Activated naive CD8-positive, alpha-beta T cell (primary cell): ENCODE data around the gene HMCN1.

Experiments
- H3K27ac Mint-ChIP-seq: one replicate; pipeline ENCODE4 v1.8.0; 2021; ENCODE audit warnings: mixed read lengths
- H3K27me3 Mint-ChIP-seq: one replicate; pipeline ENCODE4 v1.8.0; 2021; ENCODE audit warnings: mixed read lengths
- H3K36me3 Mint-ChIP-seq: one replicate; pipeline ENCODE4 v1.8.0; 2021; ENCODE audit warnings: mixed read lengths
- H3K4me1 Mint-ChIP-seq: one replicate; pipeline ENCODE4 v1.8.0; 2021; ENCODE audit warnings: low read depth, mixed read lengths
- H3K4me3 Mint-ChIP-seq: one replicate; pipeline ENCODE4 v1.8.0; 2021; ENCODE audit warnings: mild to moderate bottlenecking, mixed read lengths
- H3K9me3 Mint-ChIP-seq: one replicate; pipeline ENCODE4 v1.8.0; 2021; ENCODE audit warnings: low read depth, mixed read lengths

HMCN1 gene

GRCh38 chr1:185807275-185807674 is 73.1 kb downstream of the HMCN1 start:
- Mint-ChIP-seq H3K27me3 (peaks cover 2% of the 10 kb centered on the region), H3K4me1 (no peaks in the 10 kb centered on the region), H3K27ac (no peak overlapping the region), H3K36me3 (no peaks in the 10 kb centered on the region), H3K4me3 (no peak overlapping the region), H3K9me3 (no peaks in the 10 kb centered on the region)

- H3K27ac Mint-ChIP-seq, result no peak overlapping the region
Measured at GRCh38 chr1:185808631-185809030, 74.4 kb downstream of the HMCN1 start.

GRCh38 chr1:185811073-185811709 is 77.0 kb downstream of the HMCN1 start:
- Mint-ChIP-seq H3K9me3 (no peaks in the 10 kb centered on the region), H3K27me3 (no peaks in the 10 kb centered on the region), H3K4me1 (no peaks in the 10 kb centered on the region), H3K36me3 (no peaks in the 10 kb centered on the region), H3K4me3 (no peak overlapping the region), H3K27ac (no peak overlapping the region)

More at GRCh38 chr1:185808631-185809030, 74.4 kb downstream of the HMCN1 start:
- Mint-ChIP-seq H3K27me3 (peaks cover 2% of the 10 kb centered on the region), H3K4me3 (no peak overlapping the region), H3K4me1 (no peaks in the 10 kb centered on the region), H3K9me3 (no peaks in the 10 kb centered on the region), H3K36me3 (no peaks in the 10 kb centered on the region)

- H3K4me1 Mint-ChIP-seq, result no peaks in the 10 kb centered on the region
- no peak overlapping the region for H3K27ac Mint-ChIP-seq
- H3K36me3 Mint-ChIP-seq, result no peaks in the 10 kb centered on the region
- no peak overlapping the region for H3K4me3 Mint-ChIP-seq
- no peaks in the 10 kb centered on the region for H3K9me3 Mint-ChIP-seq
- H3K27me3 Mint-ChIP-seq, result no peaks in the 10 kb centered on the region
Measured at GRCh38 chr1:185812934-185813333, 78.7 kb downstream of the HMCN1 start.

GRCh38 chr1:185813401-185813979 is 79.3 kb downstream of the HMCN1 start:
- no peaks in the 10 kb centered on the region for H3K9me3 Mint-ChIP-seq
- no peaks in the 10 kb centered on the region for H3K36me3 Mint-ChIP-seq
- no peaks in the 10 kb centered on the region for H3K27me3 Mint-ChIP-seq
- no peak overlapping the region for H3K4me3 Mint-ChIP-seq
- H3K27ac Mint-ChIP-seq, result no peak overlapping the region
- no peaks in the 10 kb centered on the region for H3K4me1 Mint-ChIP-seq

GRCh38 chr1:185816460-185816859 is 82.3 kb downstream of the HMCN1 start:
- Mint-ChIP-seq H3K4me3 (no peak overlapping the region), H3K36me3 (no peaks in the 10 kb centered on the region), H3K9me3 (no peaks in the 10 kb centered on the region), H3K4me1 (no peaks in the 10 kb centered on the region), H3K27ac (no peak overlapping the region), H3K27me3 (peaks cover 4% of the 10 kb centered on the region)

- Mint-ChIP-seq H3K4me1 (no peaks in the 10 kb centered on the region), H3K4me3 (no peak overlapping the region), H3K27me3 (peaks cover 5% of the 10 kb centered on the region), H3K9me3 (no peaks in the 10 kb centered on the region), H3K27ac (no peak overlapping the region), H3K36me3 (no peaks in the 10 kb centered on the region)
Measured at GRCh38 chr1:185819798-185820197, 85.6 kb downstream of the HMCN1 start.

- Mint-ChIP-seq H3K27me3 (peaks cover 6% of the 10 kb centered on the region), H3K27ac (no peak overlapping the region), H3K9me3 (no peaks in the 10 kb centered on the region), H3K4me3 (no peak overlapping the region), H3K4me1 (no peaks in the 10 kb centered on the region), H3K36me3 (no peaks in the 10 kb centered on the region)
Measured at GRCh38 chr1:185821612-185822385, 87.6 kb downstream of the HMCN1 start.

- Mint-ChIP-seq H3K9me3 (no peaks in the 10 kb centered on the region), H3K36me3 (no peaks in the 10 kb centered on the region), H3K4me1 (no peaks in the 10 kb centered on the region), H3K27ac (no peak overlapping the region), H3K27me3 (peaks cover 6% of the 10 kb centered on the region), H3K4me3 (no peak overlapping the region)
Measured at GRCh38 chr1:185823467-185823866, 89.3 kb downstream of the HMCN1 start.

- peaks cover 6% of the 10 kb centered on the region for H3K27me3 Mint-ChIP-seq
- H3K36me3 Mint-ChIP-seq, result no peaks in the 10 kb centered on the region
- H3K27ac Mint-ChIP-seq, result no peak overlapping the region
- H3K9me3 Mint-ChIP-seq, result no peaks in the 10 kb centered on the region
- no peak overlapping the region for H3K4me3 Mint-ChIP-seq
- H3K4me1 Mint-ChIP-seq, result no peaks in the 10 kb centered on the region
Measured at GRCh38 chr1:185824106-185824505, 89.9 kb downstream of the HMCN1 start.

GRCh38 chr1:185825556-185825955 is 91.4 kb downstream of the HMCN1 start:
- no peaks in the 10 kb centered on the region for H3K4me1 Mint-ChIP-seq

GRCh38 chr1:185834371-185834905 is 100.2 kb downstream of the HMCN1 start:
- H3K36me3 Mint-ChIP-seq, result no peaks in the 10 kb centered on the region
- H3K27me3 Mint-ChIP-seq, result peaks cover 3% of the 10 kb centered on the region
- no peaks in the 10 kb centered on the region for H3K4me1 Mint-ChIP-seq
- H3K27ac Mint-ChIP-seq, result no peak overlapping the region
- H3K4me3 Mint-ChIP-seq, result no peak overlapping the region
- no peaks in the 10 kb centered on the region for H3K9me3 Mint-ChIP-seq

More at GRCh38 chr1:185825556-185825955, 91.4 kb downstream of the HMCN1 start:
- peaks cover 7% of the 10 kb centered on the region for H3K27me3 Mint-ChIP-seq
- H3K4me3 Mint-ChIP-seq, result no peak overlapping the region
- H3K36me3 Mint-ChIP-seq, result no peaks in the 10 kb centered on the region
- H3K27ac Mint-ChIP-seq, result no peak overlapping the region
- H3K9me3 Mint-ChIP-seq, result no peaks in the 10 kb centered on the region

- Mint-ChIP-seq H3K4me3 (no peak overlapping the region), H3K4me1 (no peaks in the 10 kb centered on the region), H3K9me3 (no peaks in the 10 kb centered on the region), H3K27me3 (no peaks in the 10 kb centered on the region), H3K27ac (no peak overlapping the region), H3K36me3 (no peaks in the 10 kb centered on the region)
Measured at GRCh38 chr1:185835191-185835590, 101.0 kb downstream of the HMCN1 start.

- no peaks in the 10 kb centered on the region for H3K9me3 Mint-ChIP-seq
- peaks cover 3% of the 10 kb centered on the region for H3K27me3 Mint-ChIP-seq
- no peaks in the 10 kb centered on the region for H3K36me3 Mint-ChIP-seq
- H3K4me1 Mint-ChIP-seq, result no peaks in the 10 kb centered on the region
- H3K27ac Mint-ChIP-seq, result no peak overlapping the region
- H3K4me3 Mint-ChIP-seq, result no peak overlapping the region
Measured at GRCh38 chr1:185837711-185838110, 103.5 kb downstream of the HMCN1 start.

- H3K27me3 Mint-ChIP-seq, result peaks cover 3% of the 10 kb centered on the region
Measured at GRCh38 chr1:185838111-185838510, 103.9 kb downstream of the HMCN1 start.

More at GRCh38 chr1:185838111-185838510, 103.9 kb downstream of the HMCN1 start:
- Mint-ChIP-seq H3K36me3 (no peaks in the 10 kb centered on the region), H3K4me3 (no peak overlapping the region), H3K9me3 (no peaks in the 10 kb centered on the region), H3K27ac (no peak overlapping the region), H3K4me1 (no peaks in the 10 kb centered on the region)
